Right lobe of liver (tissue), 4 donors: Measurements from ENCODE around the gene ARHGEF16.

Experiments used
- CTCF ChIP-seq, 4 donors: fragments of 200-600 bp in 3 of 4; fragments of 450-650 bp in 1 of 4; IDR thresholded peaks; one replicate each; pipeline versions ENCODE4 v1.5.1 to v1.8.0; 2016 to 2022; ENCODE audit warnings: antibody characterized with exemption in 4 of 4, mild to moderate bottlenecking in 2 of 4
- POLR2A ChIP-seq: fragments of 450-650 bp; IDR thresholded peaks from one replicate; pipeline ENCODE4 v1.6.1; 2017; ENCODE audit warnings: antibody characterized with exemption, mild to moderate bottlenecking
- donor health status: DM: no; HTN: no; CAD: no.
- donor health status: DM: no; HTN: no; CAD: no.
- donor health status: DM: no; HTN: yes; CAD: no.

- TF ChIP-seq CTCF (IDR thresholded peaks at IDR 0.05) (no peak), POLR2A (no peak)
These were observed 28.8 kb upstream of the ARHGEF16 start for GRCh38 chr1:3425486-3426215.
